ENCODE results near the gene PPP1R13B. TPM values are rescaled to one million over a fixed set of nuclear protein-coding genes. Genes with fewer than 3 reads are reported as not detected.

Gene PPP1R13B
- total RNA-seq, 1 experiment from 2014 or later: 16.2 TPM

GRCh38 chr14:103711516-103712431 lies 135.6 kb downstream of the PPP1R13B start:
- POLR2A ChIA-PET: interaction anchor here (0.6 to 2.0 kb wide), 11 partner anchors 9 to 172 kb away, joined by 3 to 8 read pairs (median 3); partner anchors contain the start of genes BAG5 and COA8
- H3K27ac Mint-ChIP-seq (ENCODE audit: low read depth, unreplicated experiment): peak overlapping the region; percentile 85
- CTCF ChIA-PET: interaction anchor here (0.7 to 1.0 kb wide), 5 partner anchors 8 to 407 kb away, joined by 3 to 6 read pairs (median 3); no protein-coding TSS in a partner anchor
- peaks cover 12% of the 10 kb centered on the region for H3K36me3 Mint-ChIP-seq (ENCODE audit: insufficient read depth, unreplicated experiment)
- TF ChIP-seq CTCF (IDR thresholded peaks at IDR 0.05; ENCODE audit: unreplicated experiment): no peak
- peak overlapping the region; percentile 53 for H3K4me3 Mint-ChIP-seq (ENCODE audit: unreplicated experiment)
- no peaks in the 10 kb centered on the region for H3K9me3 Mint-ChIP-seq (ENCODE audit: unreplicated experiment)
- peaks cover 25% of the 10 kb centered on the region for H3K4me1 Mint-ChIP-seq (ENCODE audit: insufficient read depth, unreplicated experiment)
- H3K27me3 Mint-ChIP-seq (ENCODE audit: insufficient read depth, unreplicated experiment): no peaks in the 10 kb centered on the region
- DNase-seq (ENCODE audit: unreplicated experiment): peak; percentile 85
- intact Hi-C loops (cut with micrococcal nuclease): loop anchor here (10.0 kb wide), 2 partner anchors 87 to 137 kb away; partner anchors contain the start of gene KLC1
- BruUV-seq (replicated peaks): no TSS peak

GRCh38 chr14:103710771-103711377 lies 136.5 kb downstream of the PPP1R13B start:
- BruUV-seq (replicated peaks): no TSS peak

GRCh38 chr14:103709814-103710213 lies 137.6 kb downstream of the PPP1R13B start:
- Mint-ChIP-seq H3K36me3 (ENCODE audit: insufficient read depth, unreplicated experiment) (peaks cover 23% of the 10 kb centered on the region), H3K9me3 (ENCODE audit: unreplicated experiment) (no peaks in the 10 kb centered on the region), H3K4me3 (ENCODE audit: unreplicated experiment) (no peak overlapping the region), H3K4me1 (ENCODE audit: insufficient read depth, unreplicated experiment) (peaks cover 18% of the 10 kb centered on the region), H3K27ac (ENCODE audit: low read depth, unreplicated experiment) (peak overlapping the region; percentile 14), H3K27me3 (ENCODE audit: insufficient read depth, unreplicated experiment) (no peaks in the 10 kb centered on the region)
- POLR2A ChIA-PET: no interaction called here
- BruUV-seq (replicated peaks): no TSS peak
- DNase-seq (ENCODE audit: unreplicated experiment): no peak
- intact Hi-C loops (cut with micrococcal nuclease): loop anchor here (10.0 kb wide), 2 partner anchors 85 to 135 kb away; partner anchors contain the start of gene KLC1
- no peak for TF ChIP-seq CTCF (IDR thresholded peaks at IDR 0.05; ENCODE audit: unreplicated experiment)
- CTCF ChIA-PET: no interaction called here

More at GRCh38 chr14:103710771-103711377, 136.5 kb downstream of the PPP1R13B start:
- Mint-ChIP-seq H3K27me3 (ENCODE audit: insufficient read depth, unreplicated experiment) (no peaks in the 10 kb centered on the region), H3K4me3 (ENCODE audit: unreplicated experiment) (peak overlapping the region; percentile 53), H3K27ac (ENCODE audit: low read depth, unreplicated experiment) (peak overlapping the region; percentile 85), H3K4me1 (ENCODE audit: insufficient read depth, unreplicated experiment) (peaks cover 24% of the 10 kb centered on the region), H3K9me3 (ENCODE audit: unreplicated experiment) (no peaks in the 10 kb centered on the region), H3K36me3 (ENCODE audit: insufficient read depth, unreplicated experiment) (peaks cover 12% of the 10 kb centered on the region)
- intact Hi-C loops (cut with micrococcal nuclease): loop anchor here (10.0 kb wide), 2 partner anchors 86 to 136 kb away; partner anchors contain the start of gene KLC1
- no peak for DNase-seq (ENCODE audit: unreplicated experiment)
- TF ChIP-seq CTCF (IDR thresholded peaks at IDR 0.05; ENCODE audit: unreplicated experiment): no peak
- CTCF ChIA-PET: interaction anchor here (0.7 kb wide), 1 partner anchor 14 kb away, joined by 3 read pairs; no protein-coding TSS in a partner anchor
- POLR2A ChIA-PET: interaction anchor here (1.0 to 2.0 kb wide), 4 partner anchors 8 to 18 kb away, joined by 3 to 8 read pairs (median 4); no protein-coding TSS in a partner anchor

GRCh38 chr14:103708750-103709187 lies 138.6 kb downstream of the PPP1R13B start:
- Mint-ChIP-seq H3K4me3 (ENCODE audit: unreplicated experiment) (no peak overlapping the region), H3K27ac (ENCODE audit: low read depth, unreplicated experiment) (no peak overlapping the region), H3K27me3 (ENCODE audit: insufficient read depth, unreplicated experiment) (no peaks in the 10 kb centered on the region), H3K9me3 (ENCODE audit: unreplicated experiment) (no peaks in the 10 kb centered on the region), H3K4me1 (ENCODE audit: insufficient read depth, unreplicated experiment) (peaks cover 18% of the 10 kb centered on the region), H3K36me3 (ENCODE audit: insufficient read depth, unreplicated experiment) (peaks cover 28% of the 10 kb centered on the region)
- no peak for TF ChIP-seq CTCF (IDR thresholded peaks at IDR 0.05; ENCODE audit: unreplicated experiment)
- no peak for DNase-seq (ENCODE audit: unreplicated experiment)
- POLR2A ChIA-PET: interaction anchor here (0.7 kb wide), 1 partner anchor 14 kb away, joined by 3 read pairs; no protein-coding TSS in a partner anchor
- CTCF ChIA-PET: no interaction called here
- intact Hi-C loops (cut with micrococcal nuclease): no loop called here
- BruUV-seq (replicated peaks): no TSS peak

Measured in MCF 10A (cell line).